Mesendoderm (in vitro differentiated cells): ENCODE results near the gene ZFPM1.
"Not testable (repeated sequence)": the region's sequence is repeated elsewhere in the genome, so short reads cannot be mapped to it uniquely, and the experiment has no call there.

ENCODE experiments used
- DNase-seq: peaks from one replicate; pipeline ENCODE4 v3.0.0; 2013
- H2AK5ac ChIP-seq: 2 replicates; pipeline ENCODE4 v1.6.1; 2013; ENCODE audit warnings: low read length, inconsistent platforms
- H2BK120ac ChIP-seq: 2 replicates; pipeline ENCODE4 v1.6.1; 2013; ENCODE audit warnings: low read depth, mild to moderate bottlenecking, low read length, moderate library complexity, mixed read lengths
- H2BK15ac ChIP-seq: replicated peaks from 2 replicates; pipeline ENCODE4 v1.6.1; 2013; ENCODE audit warnings: low read depth, mild to moderate bottlenecking, moderate library complexity
- H2BK5ac ChIP-seq: 2 replicates; pipeline ENCODE4 v1.6.1; 2013; ENCODE audit warnings: low read length, inconsistent platforms
- H3K18ac ChIP-seq: 2 replicates; pipeline ENCODE4 v1.6.1; 2013; ENCODE audit warnings: mild to moderate bottlenecking, low read length, mixed read lengths
- H3K23ac ChIP-seq: one replicate; pipeline ENCODE4 v1.6.1; 2013; ENCODE audit warnings: low read length
- H3K27ac ChIP-seq: 2 replicates; pipeline ENCODE4 v1.5.1; 2013; ENCODE audit warnings: low read depth, mild to moderate bottlenecking, inconsistent platforms, low read length, moderate library complexity
- H3K27me3 ChIP-seq: 2 replicates; pipeline ENCODE4 v1.6.1; 2013; ENCODE audit warnings: low read length, control low read depth, mild to moderate bottlenecking, inconsistent platforms; ENCODE audit not compliant: insufficient read depth, poor library complexity
- H3K36me3 ChIP-seq: 2 replicates; pipeline ENCODE4 v1.6.1; 2013; ENCODE audit warnings: low read length, inconsistent platforms; ENCODE audit not compliant: control insufficient read depth, insufficient read depth
- H3K4ac ChIP-seq: one replicate; pipeline ENCODE4 v1.6.1; 2013; ENCODE audit warnings: low read depth, mild to moderate bottlenecking, low read length, moderate library complexity
- H3K4me1 ChIP-seq: 2 replicates; pipeline ENCODE4 v1.6.1; 2013; ENCODE audit warnings: low read depth, low read length, inconsistent platforms; ENCODE audit not compliant: control insufficient read depth
- H3K4me2 ChIP-seq: 2 replicates; pipeline ENCODE4 v1.6.1; 2013; ENCODE audit warnings: low read length
- H3K4me3 ChIP-seq: 2 replicates; pipeline ENCODE4 v1.5.1; 2013; ENCODE audit warnings: mild to moderate bottlenecking, low read length
- H3K56ac ChIP-seq: one replicate; pipeline ENCODE4 v1.6.1; 2013; ENCODE audit warnings: low read length
- H3K79me1 ChIP-seq: 2 replicates; pipeline ENCODE4 v1.6.1; 2013; ENCODE audit warnings: low read length, inconsistent platforms
- H3K79me2 ChIP-seq: 2 replicates; pipeline ENCODE4 v1.6.1; 2013; ENCODE audit warnings: mild to moderate bottlenecking, low read length; ENCODE audit not compliant: control insufficient read depth, insufficient read depth
- H3K9ac ChIP-seq: 2 replicates; pipeline ENCODE4 v1.6.1; 2013; ENCODE audit warnings: low read length, inconsistent platforms
- H4K5ac ChIP-seq: one replicate; pipeline ENCODE4 v1.6.1; 2013; ENCODE audit warnings: low read length
- H4K8ac ChIP-seq: one replicate; pipeline ENCODE4 v1.6.1; 2013; ENCODE audit warnings: low read depth, mild to moderate bottlenecking, control low read depth, low read length, moderate library complexity
- WGBS: extraction: QIAGEN DNeasy Blood & Tissue Kit; methylation state at CpG from one replicate; pipeline ENCODE4 v1.1.7; 2013; ENCODE audit warnings: low lambda C conversion rate, missing lambda C conversion rate; ENCODE audit not compliant: insufficient coverage; ENCODE audit errors: extremely low coverage; 5-methylcytosine and 5-hydroxymethylcytosine counted together

Gene ZFPM1

DNA sequence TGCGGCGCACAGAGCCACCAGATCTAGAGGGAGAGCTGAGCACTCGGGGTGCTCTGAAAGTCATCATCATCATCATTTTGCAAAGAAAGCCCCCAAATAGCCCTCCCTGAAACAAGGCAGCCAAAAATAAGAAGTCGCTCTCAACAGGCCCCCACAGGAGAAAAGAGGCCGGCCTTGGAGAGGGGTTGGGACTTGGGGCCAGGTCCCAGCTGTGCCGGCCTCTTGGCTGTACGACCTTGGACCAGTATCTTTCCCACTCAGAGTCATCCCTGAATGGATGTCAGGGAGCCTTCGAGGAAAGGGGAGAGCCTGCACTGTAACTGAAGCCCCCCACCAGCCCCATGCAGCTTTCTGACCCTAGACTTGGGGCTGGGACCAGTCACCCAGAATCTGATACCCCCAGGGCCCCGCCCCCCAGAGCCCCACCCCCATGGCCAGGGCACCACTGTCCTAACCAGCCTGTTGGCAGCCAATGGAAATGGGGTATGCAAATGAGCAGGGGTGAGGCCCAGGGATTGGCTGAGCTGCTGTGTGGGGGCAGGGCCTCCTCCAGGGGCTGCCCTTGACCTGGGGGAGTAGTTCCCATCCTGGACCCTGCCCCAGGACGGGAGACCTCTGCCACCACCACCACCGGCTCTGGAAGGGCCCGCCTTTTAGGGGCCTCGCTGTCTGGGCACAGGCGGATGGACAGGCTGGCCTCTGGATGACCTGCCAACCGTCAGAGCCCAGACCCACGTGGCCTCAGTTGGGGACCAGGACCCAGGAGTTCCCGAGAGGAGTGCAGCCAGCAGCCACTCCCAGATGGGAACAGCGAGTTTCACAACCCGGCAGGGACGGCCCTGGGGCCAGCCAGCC lies 15.4 kb downstream of the ZFPM1 start:
- Histone ChIP-seq H4K8ac (no peak overlapping the region), H2BK120ac (no peak overlapping the region), H3K79me2 (peaks cover 6% of the 10 kb centered on the region), H3K4me2 (peak overlapping the region; percentile 34), H3K9ac (no peak overlapping the region), H3K4ac (no peak overlapping the region), H2BK15ac (no peak overlapping the region), H3K36me3 (no peaks in the 10 kb centered on the region), H2BK5ac (no peak overlapping the region), H3K27me3 (no peaks in the 10 kb centered on the region), H3K79me1 (peaks cover 25% of the 10 kb centered on the region), H3K27ac (no peak overlapping the region), H4K5ac (no peak overlapping the region), H2AK5ac (no peak overlapping the region), H3K4me3 (no peak overlapping the region), H3K56ac (no peak overlapping the region), H3K23ac (no peak overlapping the region), H3K18ac (no peak overlapping the region), H3K4me1 (peaks cover 1% of the 10 kb centered on the region)
- peak; percentile 91 for DNase-seq
- WGBS: no CpG with 5 or more reads among the region's 20 CpGs

DNA sequence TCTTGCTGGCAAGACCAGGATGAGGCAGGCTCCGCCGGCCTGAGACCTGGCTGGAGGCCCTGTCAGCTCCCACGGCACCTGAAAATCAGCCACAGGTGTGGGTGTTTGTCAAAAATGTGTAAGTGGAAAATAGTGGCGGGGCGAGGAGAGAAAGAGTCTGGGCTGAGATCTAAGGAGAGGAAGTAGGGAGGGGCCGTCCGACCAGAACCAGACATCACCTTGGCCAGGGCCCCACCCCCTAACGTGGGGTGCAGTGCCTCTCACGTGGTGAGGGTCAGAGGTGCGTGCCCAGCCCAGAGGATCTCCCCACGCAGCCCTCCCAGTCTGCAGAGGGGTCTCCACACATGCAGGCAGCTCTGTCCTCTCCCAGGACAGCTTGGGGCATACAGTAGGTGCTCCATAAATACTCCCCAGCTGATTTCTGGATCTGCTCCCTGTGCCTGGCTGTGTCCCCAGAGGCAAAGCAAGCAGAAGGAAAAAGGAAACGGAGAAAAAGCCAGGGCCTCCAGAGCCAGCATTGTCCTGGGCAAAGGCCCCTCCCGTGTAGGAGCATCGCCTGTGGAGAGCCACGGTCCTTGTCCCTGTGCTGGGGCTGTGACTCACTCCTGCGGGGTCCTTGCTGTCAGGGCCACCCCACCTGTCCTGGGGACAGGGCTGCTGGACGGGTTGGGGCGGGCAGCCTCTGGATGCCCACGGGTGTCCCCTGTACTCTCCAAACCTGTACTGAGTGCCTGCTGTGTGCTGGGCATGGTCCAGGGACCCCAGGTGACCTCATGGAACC lies 16.7 kb downstream of the ZFPM1 start:
- no peak overlapping the region for H2BK5ac ChIP-seq
- H3K56ac ChIP-seq: no peak overlapping the region
- H2BK15ac ChIP-seq: no peak overlapping the region
- H3K36me3 ChIP-seq: no peaks in the 10 kb centered on the region
- H3K79me1 ChIP-seq: peaks cover 16% of the 10 kb centered on the region
- H3K4me1 ChIP-seq: peaks cover 1% of the 10 kb centered on the region
- no peak for DNase-seq
- no peak overlapping the region for H3K4me3 ChIP-seq
- no peak overlapping the region for H3K4me2 ChIP-seq
- H2AK5ac ChIP-seq: no peak overlapping the region
- H3K27me3 ChIP-seq: no peaks in the 10 kb centered on the region
- no peak overlapping the region for H2BK120ac ChIP-seq
- no peak overlapping the region for H3K4ac ChIP-seq
- H3K27ac ChIP-seq: no peak overlapping the region
- H3K18ac ChIP-seq: no peak overlapping the region
- no peak overlapping the region for H4K5ac ChIP-seq
- no peak overlapping the region for H3K23ac ChIP-seq
- no CpG with 5 or more reads among the region's 19 CpGs for WGBS
- H4K8ac ChIP-seq: no peak overlapping the region
- H3K9ac ChIP-seq: no peak overlapping the region
- H3K79me2 ChIP-seq: peaks cover 2% of the 10 kb centered on the region

DNA sequence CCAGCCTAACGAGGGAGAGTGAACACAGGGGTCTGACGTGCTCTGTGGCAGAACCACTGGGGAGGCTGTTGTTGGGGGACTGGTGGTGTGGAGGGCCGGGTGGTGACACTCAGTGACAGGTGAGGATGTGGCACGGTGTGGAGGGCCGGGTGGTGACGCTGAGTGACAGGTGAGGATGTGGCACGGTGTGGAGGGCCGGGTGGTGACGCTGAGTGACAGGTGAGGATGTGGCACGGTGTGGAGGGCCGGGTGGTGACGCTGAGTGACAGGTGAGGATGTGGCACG lies 17.3 kb downstream of the ZFPM1 start:
- not testable (repeated sequence) for H3K9ac ChIP-seq, H3K56ac ChIP-seq, H3K36me3 ChIP-seq, H2BK120ac ChIP-seq, H3K27me3 ChIP-seq, DNase-seq, H3K4me3 ChIP-seq, H3K23ac ChIP-seq, H3K27ac ChIP-seq, H3K4ac ChIP-seq, H3K18ac ChIP-seq, H4K8ac ChIP-seq, H2BK5ac ChIP-seq, H2BK15ac ChIP-seq, H4K5ac ChIP-seq, H2AK5ac ChIP-seq, H3K4me1 ChIP-seq, H3K4me2 ChIP-seq, H3K79me2 ChIP-seq
- WGBS: no CpG with 5 or more reads among the region's 13 CpGs
- peaks cover 20% of the 10 kb centered on the region for H3K79me1 ChIP-seq

GRCh38 chr16:88470696-88471095 lies 17.6 kb downstream of the ZFPM1 start:
- not testable (repeated sequence) for H3K27ac ChIP-seq, H2BK5ac ChIP-seq, H3K9ac ChIP-seq, H4K8ac ChIP-seq, H2BK120ac ChIP-seq, H3K4me3 ChIP-seq, H3K79me2 ChIP-seq, H4K5ac ChIP-seq, H2BK15ac ChIP-seq, H3K4me1 ChIP-seq, H3K18ac ChIP-seq, H3K27me3 ChIP-seq, H3K56ac ChIP-seq, H3K23ac ChIP-seq, H2AK5ac ChIP-seq, H3K4ac ChIP-seq, H3K4me2 ChIP-seq, DNase-seq, H3K36me3 ChIP-seq
- WGBS: no CpG with 5 or more reads among the region's 24 CpGs
- peaks cover 18% of the 10 kb centered on the region for H3K79me1 ChIP-seq

DNA sequence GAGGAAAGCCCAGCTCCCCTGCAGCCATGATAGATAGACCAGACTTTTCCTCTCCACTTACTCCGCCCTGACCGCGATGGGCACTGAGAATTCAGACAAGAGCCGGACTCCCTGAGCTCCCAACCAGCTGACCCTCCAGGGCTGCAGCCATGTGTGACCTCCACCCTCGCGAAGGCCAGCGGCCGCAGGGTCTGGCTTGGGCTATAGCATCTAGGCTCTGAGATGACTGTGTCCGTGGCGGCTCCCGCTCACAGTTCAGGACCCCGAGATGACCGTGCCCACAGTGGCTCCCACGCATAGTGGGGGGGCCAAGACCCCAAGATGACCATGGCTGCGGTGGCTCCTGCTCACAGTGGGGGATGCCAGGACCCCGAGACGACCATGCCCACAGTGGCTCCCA lies 18.0 kb downstream of the ZFPM1 start:
- no peak overlapping the region for H3K4ac ChIP-seq
- H4K5ac ChIP-seq: no peak overlapping the region

More for the DNA sequence above, 18.0 kb downstream of the ZFPM1 start:
- no peak overlapping the region for H2BK5ac ChIP-seq
- H4K8ac ChIP-seq: no peak overlapping the region
- H3K79me2 ChIP-seq: peaks cover 2% of the 10 kb centered on the region
- no peak overlapping the region for H3K18ac ChIP-seq
- H3K27ac ChIP-seq: no peak overlapping the region
- no peak overlapping the region for H2AK5ac ChIP-seq
- H3K9ac ChIP-seq: no peak overlapping the region
- no peak overlapping the region for H3K4me3 ChIP-seq
- no peak overlapping the region for H3K4me2 ChIP-seq
- no CpG with 5 or more reads among the region's 17 CpGs for WGBS
- H3K4me1 ChIP-seq: peaks cover 1% of the 10 kb centered on the region
- H2BK15ac ChIP-seq: no peak overlapping the region
- peaks cover 17% of the 10 kb centered on the region for H3K79me1 ChIP-seq
- H2BK120ac ChIP-seq: no peak overlapping the region
- H3K23ac ChIP-seq: no peak overlapping the region
- no peaks in the 10 kb centered on the region for H3K36me3 ChIP-seq
- no peak for DNase-seq
- H3K56ac ChIP-seq: no peak overlapping the region
- H3K27me3 ChIP-seq: no peaks in the 10 kb centered on the region
